Mononuclear cell (primary cell): ENCODE measurements around the gene CAMK1D. TPM values are rescaled to one million over a fixed set of nuclear protein-coding genes. Genes with fewer than 3 reads are reported as not detected.
"Not testable (repeated sequence)": the region's sequence is repeated elsewhere in the genome, so short reads cannot be mapped to it uniquely, and the experiment has no call there.

Source experiments
- H3K27me3 ChIP-seq: 2 replicates; pipeline ENCODE4 v1.6.0; 2011; ENCODE audit warnings: low read length, control low read depth; ENCODE audit not compliant: insufficient read depth
- H3K4me1 ChIP-seq: 2 replicates; pipeline ENCODE4 v1.5.1; 2011; ENCODE audit warnings: mild to moderate bottlenecking, low read length, control low read depth; ENCODE audit not compliant: insufficient read depth
- H3K4me3 ChIP-seq: 2 replicates; pipeline ENCODE4 v1.5.1; 2011; ENCODE audit warnings: mild to moderate bottlenecking, low read length, moderate library complexity
- H3K9me3 ChIP-seq: 2 replicates; pipeline ENCODE4 v1.5.1; 2011; ENCODE audit warnings: low read depth, mild to moderate bottlenecking, control low read depth, low read length
- total RNA-seq: library from RNA; depleted of rRNA; stranded (reverse); fragments of >200 nt; gene quantifications from one replicate; pipeline ENCODE4 v1.2.3, GENCODE V29; 2012

The CAMK1D gene
- total RNA-seq, 1 donor: 11.0 TPM

- no peaks in the 10 kb centered on the region for H3K27me3 ChIP-seq
- peaks cover 18% of the 10 kb centered on the region for H3K4me1 ChIP-seq
- H3K4me3 ChIP-seq: no peak overlapping the region
- H3K9me3 ChIP-seq: no peaks in the 10 kb centered on the region
Measured at GRCh38 chr10:12484941-12485805, 135.8 kb downstream of the CAMK1D start.

GRCh38 chr10:12487366-12487765, 138.0 kb downstream of the CAMK1D start:
- H3K27me3 ChIP-seq: no peaks in the 10 kb centered on the region
- peaks cover 12% of the 10 kb centered on the region for H3K4me1 ChIP-seq

GRCh38 chr10:12488626-12489025, 139.3 kb downstream of the CAMK1D start:
- no peak overlapping the region for H3K4me3 ChIP-seq
- peaks cover 8% of the 10 kb centered on the region for H3K4me1 ChIP-seq
- H3K9me3 ChIP-seq: no peaks in the 10 kb centered on the region
- H3K27me3 ChIP-seq: no peaks in the 10 kb centered on the region

More at GRCh38 chr10:12487366-12487765, 138.0 kb downstream of the CAMK1D start:
- no peak overlapping the region for H3K4me3 ChIP-seq
- no peaks in the 10 kb centered on the region for H3K9me3 ChIP-seq

- Histone ChIP-seq H3K27me3 (no peaks in the 10 kb centered on the region), H3K4me1 (peaks cover 8% of the 10 kb centered on the region)
Measured at GRCh38 chr10:12489357-12489756, 140.0 kb downstream of the CAMK1D start.

GRCh38 chr10:12489806-12490205, 140.5 kb downstream of the CAMK1D start:
- Histone ChIP-seq H3K27me3 (no peaks in the 10 kb centered on the region), H3K4me3 (no peak overlapping the region)

More at GRCh38 chr10:12489357-12489756, 140.0 kb downstream of the CAMK1D start:
- Histone ChIP-seq H3K4me3 (no peak overlapping the region), H3K9me3 (no peaks in the 10 kb centered on the region)

GRCh38 chr10:12490963-12491362, 141.6 kb downstream of the CAMK1D start:
- Histone ChIP-seq H3K27me3 (no peaks in the 10 kb centered on the region), H3K9me3 (no peaks in the 10 kb centered on the region), H3K4me3 (no peak overlapping the region), H3K4me1 (no peaks in the 10 kb centered on the region)

More at GRCh38 chr10:12489806-12490205, 140.5 kb downstream of the CAMK1D start:
- H3K9me3 ChIP-seq: no peaks in the 10 kb centered on the region
- peaks cover 7% of the 10 kb centered on the region for H3K4me1 ChIP-seq

- H3K9me3 ChIP-seq: no peaks in the 10 kb centered on the region
- no peak overlapping the region for H3K4me3 ChIP-seq
- no peaks in the 10 kb centered on the region for H3K4me1 ChIP-seq
- no peaks in the 10 kb centered on the region for H3K27me3 ChIP-seq
Measured at GRCh38 chr10:12491491-12491890, 142.1 kb downstream of the CAMK1D start.

- no peaks in the 10 kb centered on the region for H3K4me1 ChIP-seq
- H3K27me3 ChIP-seq: no peaks in the 10 kb centered on the region
- H3K4me3 ChIP-seq: no peak overlapping the region
- no peaks in the 10 kb centered on the region for H3K9me3 ChIP-seq
Measured at GRCh38 chr10:12492016-12492415, 142.7 kb downstream of the CAMK1D start.

GRCh38 chr10:12497046-12497445, 147.7 kb downstream of the CAMK1D start:
- H3K4me3 ChIP-seq, H3K9me3 ChIP-seq, H3K27me3 ChIP-seq: not testable (repeated sequence)
- H3K4me1 ChIP-seq: peaks cover 24% of the 10 kb centered on the region

- no peak overlapping the region for H3K4me3 ChIP-seq
Measured at GRCh38 chr10:12499076-12499986, 150.0 kb downstream of the CAMK1D start.

GRCh38 chr10:12500381-12501303, 151.3 kb downstream of the CAMK1D start:
- Histone ChIP-seq H3K27me3 (no peaks in the 10 kb centered on the region), H3K9me3 (no peaks in the 10 kb centered on the region), H3K4me3 (no peak overlapping the region), H3K4me1 (peaks cover 24% of the 10 kb centered on the region)

More at GRCh38 chr10:12499076-12499986, 150.0 kb downstream of the CAMK1D start:
- H3K4me1 ChIP-seq: peaks cover 24% of the 10 kb centered on the region
- H3K27me3 ChIP-seq: no peaks in the 10 kb centered on the region
- no peaks in the 10 kb centered on the region for H3K9me3 ChIP-seq

- Histone ChIP-seq H3K27me3 (no peaks in the 10 kb centered on the region), H3K4me1 (peaks cover 24% of the 10 kb centered on the region), H3K4me3 (no peak overlapping the region), H3K9me3 (no peaks in the 10 kb centered on the region)
Measured at GRCh38 chr10:12501324-12501723, 152.0 kb downstream of the CAMK1D start.

GRCh38 chr10:12501841-12502525, 152.6 kb downstream of the CAMK1D start:
- H3K4me1 ChIP-seq: peaks cover 29% of the 10 kb centered on the region
- no peaks in the 10 kb centered on the region for H3K9me3 ChIP-seq
- H3K4me3 ChIP-seq: no peak overlapping the region
- H3K27me3 ChIP-seq: no peaks in the 10 kb centered on the region
